Esophagus muscularis mucosa (tissue), 4 donors: ENCODE results near the gene SLC26A9. TPM values are rescaled to one million over a fixed set of nuclear protein-coding genes. Genes with fewer than 3 reads are reported as not detected.
"Not testable (repeated sequence)": the region's sequence is repeated elsewhere in the genome, so short reads cannot be mapped to it uniquely, and the experiment has no call there.

ENCODE experiments used
- DNase-seq: peaks from one replicate; pipeline ENCODE4 v3.0.0-alpha.2; 2017; ENCODE audit errors: extremely low spot score
- H3K27ac ChIP-seq, 4 donors: fragments of 200-600 bp; sonication (generic); replicated peaks in 1 of 4; 1 replicate in 3 of 4; 2 replicates in 1 of 4; pipeline ENCODE4 v1.5.1; 2016 to 2019; ENCODE audit warnings: mild to moderate bottlenecking in 1 of 4
- H3K27me3 ChIP-seq, 4 donors: fragments of 200-600 bp; sonication (generic); one replicate each; pipeline versions ENCODE4 v1.5.1 to v1.6.0; 2016 to 2019
- H3K36me3 ChIP-seq, 4 donors: fragments of 200-600 bp; sonication (generic); one replicate each; pipeline ENCODE4 v1.5.1; 2016 to 2019
- H3K4me1 ChIP-seq, 4 donors: fragments of 200-600 bp; sonication (generic); one replicate each; pipeline ENCODE4 v1.5.1; 2016 to 2019
- H3K4me3 ChIP-seq, 4 donors: fragments of 200-600 bp; sonication (generic); 1 replicate in 2 of 4; 2 replicates in 2 of 4; pipeline ENCODE4 v1.5.1; 2016 to 2019; ENCODE audit warnings: mild to moderate bottlenecking in 4 of 4, moderate library complexity in 1 of 4
- H3K9me3 ChIP-seq, 4 donors: fragments of 200-600 bp; sonication (generic); 1 replicate in 3 of 4; 2 replicates in 1 of 4; pipeline ENCODE4 v1.5.1; 2016 to 2019
- POLR2A ChIP-seq: fragments of 450-650 bp; IDR thresholded peaks from one replicate; pipeline ENCODE4 v1.6.1; 2017; ENCODE audit warnings: antibody characterized with exemption, moderate library complexity, mild to moderate bottlenecking, low read depth
- POLR2AphosphoS5 ChIP-seq, 2 donors: sonication (generic); formaldehyde crosslinking; IDR thresholded peaks; one replicate each; pipeline ENCODE4 v1.6.1; 2017; ENCODE audit warnings: antibody characterized with exemption in 2 of 2
- WGBS: methylation state at CpG from one replicate; pipeline ENCODE4 v1.1.5; 2018; 5-methylcytosine and 5-hydroxymethylcytosine counted together
- intact Hi-C: fragments of 100-400 bp; cut with DNase I; formaldehyde crosslinking; loops from one replicate; pipeline ENCODE4 v1.15.1; 2023
- total RNA-seq, 4 donors: library from RNA; depleted of rRNA; stranded (reverse); fragments of >200 nt; gene quantifications; one replicate each; pipeline versions ENCODE4 v1.1.0 to v1.2.1, GENCODE V29; 2016
- TF ChIP-seq, protein P1 (sequence below), 3 experiments: fragments of 200-600 bp in 2 of 3; fragments of 450-650 bp in 1 of 3; sonication (generic) in 2 of 3; IDR thresholded peaks; one replicate each; pipeline ENCODE4 v1.5.1; 2017 to 2019; ENCODE audit warnings: antibody characterized with exemption in 3 of 3, mild to moderate bottlenecking in 2 of 3, moderate library complexity in 1 of 3

Gene SLC26A9
- total RNA-seq, 4 donors from 2014 or later: under 0.01 TPM; not detected in 3

DNA sequence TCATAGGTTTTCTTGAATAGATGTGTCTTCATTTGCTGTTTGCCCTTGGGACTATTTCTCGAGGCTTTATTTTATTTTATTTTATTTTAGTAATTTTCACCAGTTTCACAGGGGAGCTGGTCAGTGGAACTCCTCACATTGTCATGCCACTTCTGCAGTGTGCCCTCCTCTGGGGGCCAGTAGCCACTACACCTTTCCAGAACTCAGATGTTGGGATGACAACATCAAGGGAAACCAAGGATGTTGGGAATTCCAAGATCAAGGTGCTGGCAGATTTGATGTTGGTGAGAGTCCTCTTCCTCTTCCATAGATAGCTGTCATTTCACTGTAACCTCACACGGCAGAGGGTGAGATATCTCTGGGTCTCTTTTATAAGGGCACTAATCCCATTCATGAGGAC lies 35.5 kb downstream of the SLC26A9 start:
- TF ChIP-seq, protein P1, sequence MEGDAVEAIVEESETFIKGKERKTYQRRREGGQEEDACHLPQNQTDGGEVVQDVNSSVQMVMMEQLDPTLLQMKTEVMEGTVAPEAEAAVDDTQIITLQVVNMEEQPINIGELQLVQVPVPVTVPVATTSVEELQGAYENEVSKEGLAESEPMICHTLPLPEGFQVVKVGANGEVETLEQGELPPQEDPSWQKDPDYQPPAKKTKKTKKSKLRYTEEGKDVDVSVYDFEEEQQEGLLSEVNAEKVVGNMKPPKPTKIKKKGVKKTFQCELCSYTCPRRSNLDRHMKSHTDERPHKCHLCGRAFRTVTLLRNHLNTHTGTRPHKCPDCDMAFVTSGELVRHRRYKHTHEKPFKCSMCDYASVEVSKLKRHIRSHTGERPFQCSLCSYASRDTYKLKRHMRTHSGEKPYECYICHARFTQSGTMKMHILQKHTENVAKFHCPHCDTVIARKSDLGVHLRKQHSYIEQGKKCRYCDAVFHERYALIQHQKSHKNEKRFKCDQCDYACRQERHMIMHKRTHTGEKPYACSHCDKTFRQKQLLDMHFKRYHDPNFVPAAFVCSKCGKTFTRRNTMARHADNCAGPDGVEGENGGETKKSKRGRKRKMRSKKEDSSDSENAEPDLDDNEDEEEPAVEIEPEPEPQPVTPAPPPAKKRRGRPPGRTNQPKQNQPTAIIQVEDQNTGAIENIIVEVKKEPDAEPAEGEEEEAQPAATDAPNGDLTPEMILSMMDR (IDR thresholded peaks at IDR 0.05): peak; percentile 27 to 44 (median 31)
- no peak for TF ChIP-seq POLR2AphosphoS5 (IDR thresholded peaks at IDR 0.05)
- intact Hi-C loops: no loop called here
- WGBS: 49% methylated on average over 2 of the region's 2 CpGs

DNA sequence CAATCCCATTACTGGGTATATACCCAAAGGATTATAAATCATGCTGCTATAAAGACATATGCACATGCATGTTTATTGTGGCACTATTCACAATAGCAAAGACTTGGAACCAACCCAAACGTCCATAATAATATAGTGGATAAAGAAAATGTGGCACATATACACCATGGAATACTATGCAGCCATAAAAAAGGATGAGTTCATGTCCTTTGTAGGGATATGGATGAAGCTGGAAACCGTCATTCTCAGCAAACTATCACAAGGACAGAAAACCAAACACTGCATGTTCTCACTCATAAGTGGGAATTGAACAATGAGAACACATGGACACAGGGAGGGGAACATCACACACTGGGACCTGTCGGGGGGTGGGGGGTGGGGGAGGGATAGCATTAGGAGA lies 38.2 kb downstream of the SLC26A9 start:
- intact Hi-C loops, H3K36me3 ChIP-seq, H3K27me3 ChIP-seq, H3K4me1 ChIP-seq, H3K4me3 ChIP-seq, H3K27ac ChIP-seq, DNase-seq: not testable (repeated sequence)
- WGBS: 78% methylated on average over 3 of the region's 3 CpGs
- peaks cover 0 to 21% (median 8%) of the 10 kb centered on the region in 4 donors for H3K9me3 ChIP-seq

More for the DNA sequence above, 35.5 kb downstream of the SLC26A9 start:
- Histone ChIP-seq H3K4me3 (no peak overlapping the region), H3K27ac (no peak overlapping the region), H3K4me1 (peaks cover 0 to 2% (median 0%) of the 10 kb centered on the region in 4 donors), H3K9me3 (peaks cover 0 to 21% (median 8%) of the 10 kb centered on the region in 4 donors), H3K27me3 (no peaks in the 10 kb centered on the region), H3K36me3 (no peaks in the 10 kb centered on the region)
- peak; percentile 60 for DNase-seq

DNA sequence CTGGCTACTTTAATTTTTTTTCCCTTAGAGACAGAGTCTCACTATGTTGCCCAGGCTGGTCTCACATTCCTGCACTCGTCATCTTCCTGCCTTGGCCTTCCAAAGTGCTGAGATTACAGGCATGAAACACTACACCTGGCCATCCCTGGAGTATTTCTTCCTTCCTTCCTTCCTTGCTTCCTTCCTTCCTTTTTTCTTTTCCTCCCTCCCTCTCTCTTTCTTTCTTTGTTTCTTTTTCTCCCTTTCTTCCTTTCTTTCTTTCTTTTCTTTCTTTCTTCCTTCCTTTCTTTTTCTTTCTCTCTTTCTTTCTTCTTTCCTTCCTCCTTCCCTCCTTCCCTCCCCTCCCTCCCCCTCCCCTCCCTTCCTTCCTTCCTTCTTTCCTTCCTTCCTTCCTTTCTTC lies 46.9 kb downstream of the SLC26A9 start:
- Histone ChIP-seq H3K9me3 (peaks cover 0 to 16% (median 0%) of the 10 kb centered on the region in 4 donors), H3K27me3 (no peaks in the 10 kb centered on the region), H3K27ac (no peak overlapping the region), H3K4me3 (no peak overlapping the region), H3K36me3 (peaks cover 0 to 7% (median 0%) of the 10 kb centered on the region in 4 donors), H3K4me1 (no peaks in the 10 kb centered on the region)
- 76% methylated on average over 1 of the region's 1 CpG for WGBS
- intact Hi-C loops: no loop called here
- no peak for DNase-seq
- TF ChIP-seq POLR2A: no peak

DNA sequence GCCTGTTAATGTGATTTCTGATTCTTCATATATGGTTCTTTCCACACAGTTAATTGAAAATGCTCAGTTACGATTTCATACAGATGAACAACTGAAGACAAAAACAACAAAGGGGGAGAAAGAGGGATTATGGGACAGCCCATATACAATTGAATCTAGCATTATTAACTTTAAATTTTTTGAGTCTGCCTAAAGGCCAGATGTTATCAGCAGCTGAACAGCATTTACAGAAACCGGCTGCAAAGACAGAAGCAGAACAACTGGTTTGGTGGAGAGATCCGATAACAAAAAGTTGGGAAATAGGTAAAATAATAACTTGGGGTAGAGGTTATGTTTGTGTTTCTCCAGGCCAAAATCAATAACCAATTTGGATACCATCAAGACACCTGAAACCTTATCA lies 49.1 kb downstream of the SLC26A9 start:
- peaks cover 0 to 16% (median 0%) of the 10 kb centered on the region in 4 donors for H3K9me3 ChIP-seq
- H3K27ac ChIP-seq, DNase-seq, H3K4me3 ChIP-seq, H3K36me3 ChIP-seq, intact Hi-C loops, H3K27me3 ChIP-seq, H3K4me1 ChIP-seq: not testable (repeated sequence)
- 89% methylated on average over 3 of the region's 3 CpGs for WGBS

DNA sequence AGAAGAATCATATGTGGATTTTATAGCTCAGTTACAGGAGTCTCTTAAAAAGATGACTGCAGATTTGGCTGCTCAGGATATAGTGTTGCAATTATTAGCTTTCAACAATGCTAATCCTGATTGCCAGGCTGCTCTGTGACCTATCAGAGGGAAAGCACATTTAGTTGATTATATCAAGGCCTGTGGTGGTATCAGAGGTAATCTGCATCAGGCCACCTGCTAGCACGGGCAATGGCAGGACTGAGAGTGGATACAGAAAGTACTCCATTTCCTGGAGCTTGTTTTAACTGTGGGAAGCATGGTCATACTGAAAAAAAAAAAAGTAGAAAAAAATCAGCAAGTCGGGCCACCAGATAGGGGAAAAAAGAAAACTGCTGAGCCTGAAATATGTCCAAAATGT lies 51.1 kb downstream of the SLC26A9 start:
- intact Hi-C loops, H3K4me3 ChIP-seq, DNase-seq, H3K27me3 ChIP-seq, H3K4me1 ChIP-seq, H3K27ac ChIP-seq, H3K9me3 ChIP-seq, H3K36me3 ChIP-seq: not testable (repeated sequence)
- WGBS: 60% methylated on average over 2 of the region's 2 CpGs

DNA sequence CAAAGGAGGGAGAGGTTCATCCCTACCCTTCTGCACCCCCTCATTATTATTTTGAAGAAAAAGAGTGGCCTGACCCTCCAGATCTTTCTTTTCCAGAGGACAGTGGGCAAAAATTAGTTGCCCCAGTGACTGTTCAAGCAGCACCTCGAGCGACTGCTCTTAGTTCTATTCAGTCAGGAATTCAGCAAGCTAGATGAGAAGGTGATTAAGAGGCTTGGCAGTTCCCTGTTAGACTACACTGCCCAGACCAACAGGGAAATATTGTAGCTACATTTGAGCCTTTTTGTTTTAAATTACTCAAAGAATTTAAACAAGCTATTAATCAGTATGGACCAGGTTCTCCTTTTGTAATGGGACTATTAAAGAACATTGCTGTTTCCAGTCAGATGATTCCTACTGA lies 51.8 kb downstream of the SLC26A9 start:
- H3K36me3 ChIP-seq, H3K27ac ChIP-seq, H3K4me1 ChIP-seq, H3K4me3 ChIP-seq, H3K27me3 ChIP-seq, intact Hi-C loops, H3K9me3 ChIP-seq: not testable (repeated sequence)
- 57% methylated on average over 2 of the region's 2 CpGs for WGBS
- DNase-seq: peak; percentile 12

DNA sequence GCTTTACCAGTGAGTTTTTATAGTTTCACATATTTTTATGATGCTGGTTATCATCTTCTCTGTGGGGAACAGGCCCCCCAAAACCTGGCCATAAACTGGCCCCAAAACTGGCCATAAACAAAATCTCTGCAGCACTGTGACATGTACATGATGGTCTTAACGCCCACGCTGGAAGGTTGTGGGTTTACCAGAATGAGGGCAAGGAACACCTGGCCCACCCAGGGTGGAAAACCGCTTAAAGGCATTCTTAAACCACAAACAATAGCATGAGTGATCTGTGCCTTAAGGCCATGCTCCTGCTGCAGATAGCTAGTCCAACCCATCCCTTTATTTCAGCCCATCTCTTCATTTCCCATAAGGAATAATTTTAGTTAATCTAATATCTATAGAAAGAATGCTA lies 52.6 kb downstream of the SLC26A9 start:
- H3K9me3 ChIP-seq, intact Hi-C loops, H3K36me3 ChIP-seq, H3K4me3 ChIP-seq, H3K27me3 ChIP-seq, H3K27ac ChIP-seq, H3K4me1 ChIP-seq: not testable (repeated sequence)
- DNase-seq: peak; percentile 17
- WGBS: 77% methylated on average over 3 of the region's 3 CpGs

DNA sequence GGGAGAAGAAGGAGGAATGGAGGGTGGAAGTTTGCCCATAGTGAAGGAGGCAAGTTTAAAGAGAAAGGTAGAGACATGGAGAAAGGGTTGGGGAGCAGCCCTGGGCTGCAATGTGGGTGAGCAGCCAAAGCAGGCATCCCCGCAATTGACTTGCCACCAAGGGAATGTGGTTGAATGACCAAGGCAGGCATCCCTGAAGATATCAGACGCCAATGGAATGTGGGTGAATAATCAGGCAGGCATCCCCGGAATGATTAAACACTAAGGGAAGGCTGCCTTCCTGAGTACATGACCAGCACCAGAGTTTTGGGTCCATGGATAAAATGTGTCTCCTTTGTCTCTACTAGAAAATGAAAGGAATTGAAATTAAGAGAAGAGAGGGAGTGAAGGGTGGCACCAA lies 53.5 kb downstream of the SLC26A9 start:
- H3K27me3 ChIP-seq, H3K4me1 ChIP-seq, H3K27ac ChIP-seq, intact Hi-C loops, H3K36me3 ChIP-seq, H3K9me3 ChIP-seq, H3K4me3 ChIP-seq: not testable (repeated sequence)
- 75% methylated on average over 3 of the region's 3 CpGs for WGBS
- DNase-seq: peak; percentile 39

DNA sequence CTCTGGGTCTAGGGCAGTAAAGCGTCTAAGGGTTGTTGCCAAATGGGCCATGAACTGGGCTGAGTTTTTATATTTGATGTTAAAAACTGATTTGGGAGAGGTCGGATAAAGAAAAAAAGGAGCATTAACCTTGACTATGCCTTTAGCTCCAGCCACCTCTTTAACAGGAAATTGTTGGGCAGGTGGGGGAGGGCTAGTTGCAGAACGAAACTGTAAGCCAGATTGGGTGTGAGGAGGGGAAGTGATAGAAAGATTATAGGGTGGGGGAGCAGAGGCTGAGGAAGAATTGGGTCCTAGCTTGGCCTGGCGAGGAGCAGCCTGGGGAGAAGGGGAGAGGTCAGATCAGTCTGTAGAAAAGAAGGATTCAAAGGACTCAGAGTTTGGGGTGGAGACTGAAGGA lies 54.2 kb downstream of the SLC26A9 start:
- WGBS: 83% methylated on average over 4 of the region's 4 CpGs
- H3K4me1 ChIP-seq: not testable (repeated sequence)

More for the DNA sequence above, 54.2 kb downstream of the SLC26A9 start:
- H3K9me3 ChIP-seq, H3K36me3 ChIP-seq, intact Hi-C loops, H3K27me3 ChIP-seq, H3K27ac ChIP-seq, H3K4me3 ChIP-seq: not testable (repeated sequence)
- DNase-seq: peak; percentile 57
